ENCODE results near the gene PAK3.

The PAK3 gene

GRCh38 chrX:111216293-111216801 lies 120.4 kb downstream of the PAK3 start:
- H3K4me3 ChIP-seq (ENCODE audit: low read depth, low read length) = no peak overlapping the region
- in situ Hi-C loops (cut with HindIII; ENCODE audit: low sequenced_read_pairs) = no loop called here
- DNase-seq (ENCODE audit: low read depth) = no peak
- TF ChIP-seq, protein P1, sequence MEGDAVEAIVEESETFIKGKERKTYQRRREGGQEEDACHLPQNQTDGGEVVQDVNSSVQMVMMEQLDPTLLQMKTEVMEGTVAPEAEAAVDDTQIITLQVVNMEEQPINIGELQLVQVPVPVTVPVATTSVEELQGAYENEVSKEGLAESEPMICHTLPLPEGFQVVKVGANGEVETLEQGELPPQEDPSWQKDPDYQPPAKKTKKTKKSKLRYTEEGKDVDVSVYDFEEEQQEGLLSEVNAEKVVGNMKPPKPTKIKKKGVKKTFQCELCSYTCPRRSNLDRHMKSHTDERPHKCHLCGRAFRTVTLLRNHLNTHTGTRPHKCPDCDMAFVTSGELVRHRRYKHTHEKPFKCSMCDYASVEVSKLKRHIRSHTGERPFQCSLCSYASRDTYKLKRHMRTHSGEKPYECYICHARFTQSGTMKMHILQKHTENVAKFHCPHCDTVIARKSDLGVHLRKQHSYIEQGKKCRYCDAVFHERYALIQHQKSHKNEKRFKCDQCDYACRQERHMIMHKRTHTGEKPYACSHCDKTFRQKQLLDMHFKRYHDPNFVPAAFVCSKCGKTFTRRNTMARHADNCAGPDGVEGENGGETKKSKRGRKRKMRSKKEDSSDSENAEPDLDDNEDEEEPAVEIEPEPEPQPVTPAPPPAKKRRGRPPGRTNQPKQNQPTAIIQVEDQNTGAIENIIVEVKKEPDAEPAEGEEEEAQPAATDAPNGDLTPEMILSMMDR (IDR thresholded peaks at IDR 0.05; ENCODE audit: low read depth, low read length, missing control alignments) = no peak

DNA sequence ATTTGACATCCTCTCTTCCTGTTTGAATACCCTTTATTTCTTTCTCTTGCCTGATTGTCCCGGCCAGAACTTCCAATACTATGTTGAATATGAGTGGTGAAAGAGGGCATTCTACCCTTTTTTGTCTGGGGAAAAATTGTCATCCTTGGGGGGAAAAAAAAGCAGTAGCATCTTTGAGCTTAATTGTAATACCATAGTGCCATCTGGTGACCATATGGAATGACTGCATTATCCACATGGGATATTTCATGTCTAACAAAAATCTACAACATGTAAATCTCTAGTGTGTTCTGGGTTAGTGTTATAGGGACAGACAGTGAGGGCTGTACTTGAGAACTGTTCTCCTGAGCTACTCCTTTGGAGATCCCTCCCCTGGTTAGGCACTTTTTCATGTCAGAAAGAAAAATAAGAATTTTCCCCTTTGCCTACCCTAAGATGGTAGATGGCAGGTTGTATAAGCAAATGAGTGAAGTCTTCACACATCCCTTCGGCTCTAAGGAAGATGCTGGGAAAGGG lies 148.3 kb downstream of the PAK3 start:
- no peak overlapping the region for H3K4me3 ChIP-seq (ENCODE audit: low read depth, low read length)
- in situ Hi-C loops (cut with HindIII; ENCODE audit: low sequenced_read_pairs) = no loop called here
- TF ChIP-seq, protein P1 (IDR thresholded peaks at IDR 0.05; ENCODE audit: low read depth, low read length, missing control alignments) = peak; percentile 47
- no peak for DNase-seq (ENCODE audit: low read depth)

DNA sequence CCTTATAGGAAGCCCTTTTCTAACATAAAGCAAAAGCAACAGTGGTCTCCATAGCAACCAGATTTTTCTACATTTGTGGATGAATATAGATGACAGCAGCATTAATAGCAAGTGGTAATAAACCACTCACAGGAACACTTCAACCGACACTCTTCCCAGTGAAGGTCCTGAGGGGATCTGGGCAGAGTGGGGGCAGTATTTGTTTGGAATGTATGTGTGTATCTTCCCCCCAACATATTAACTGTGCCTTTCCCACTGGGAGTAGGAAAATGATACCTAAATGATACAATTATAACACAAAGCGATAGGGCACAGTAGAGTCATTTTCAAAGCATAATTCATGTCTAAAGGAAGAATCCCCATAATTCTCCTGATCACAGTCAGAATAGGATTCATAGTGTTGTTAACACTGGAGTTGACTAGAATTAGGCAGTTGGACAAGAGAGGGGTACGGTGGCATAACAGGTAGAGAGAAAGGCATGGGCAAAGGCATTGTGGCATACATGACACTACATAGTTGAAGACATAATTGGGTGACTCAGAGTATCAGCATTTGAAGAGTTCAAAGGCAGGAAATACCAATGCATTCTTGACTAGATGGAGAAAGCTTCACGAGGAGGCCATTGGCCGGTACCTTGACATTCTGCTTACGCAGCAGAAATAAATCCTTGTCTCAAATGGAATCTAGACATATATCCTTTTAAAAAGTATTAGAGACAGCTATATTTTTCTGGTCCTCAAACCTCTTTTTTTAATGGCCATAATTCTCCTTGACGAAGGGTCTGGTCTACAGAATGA lies 159.1 kb downstream of the PAK3 start:
- DNase-seq (ENCODE audit: low read depth) = no peak

GRCh38 chrX:111257733-111258132 lies 161.7 kb downstream of the PAK3 start:
- TF ChIP-seq, protein P1 (IDR thresholded peaks at IDR 0.05; ENCODE audit: low read depth, low read length, missing control alignments) = no peak
- in situ Hi-C loops (cut with HindIII; ENCODE audit: low sequenced_read_pairs) = no loop called here
- DNase-seq (ENCODE audit: low read depth) = no peak
- no peak overlapping the region for H3K4me3 ChIP-seq (ENCODE audit: low read depth, low read length)

More for the DNA sequence above, 159.1 kb downstream of the PAK3 start:
- TF ChIP-seq, protein P1 (IDR thresholded peaks at IDR 0.05; ENCODE audit: low read depth, low read length, missing control alignments) = no peak
- in situ Hi-C loops (cut with HindIII; ENCODE audit: low sequenced_read_pairs) = no loop called here
- H3K4me3 ChIP-seq (ENCODE audit: low read depth, low read length) = no peak overlapping the region

- no peak overlapping the region for H3K4me3 ChIP-seq (ENCODE audit: low read depth, low read length)
- no peak for DNase-seq (ENCODE audit: low read depth)
- in situ Hi-C loops (cut with HindIII; ENCODE audit: low sequenced_read_pairs) = no loop called here
- TF ChIP-seq, protein P1 (IDR thresholded peaks at IDR 0.05; ENCODE audit: low read depth, low read length, missing control alignments) = no peak
These were observed 163.6 kb downstream of the PAK3 start for GRCh38 chrX:111259559-111259958.

DNA sequence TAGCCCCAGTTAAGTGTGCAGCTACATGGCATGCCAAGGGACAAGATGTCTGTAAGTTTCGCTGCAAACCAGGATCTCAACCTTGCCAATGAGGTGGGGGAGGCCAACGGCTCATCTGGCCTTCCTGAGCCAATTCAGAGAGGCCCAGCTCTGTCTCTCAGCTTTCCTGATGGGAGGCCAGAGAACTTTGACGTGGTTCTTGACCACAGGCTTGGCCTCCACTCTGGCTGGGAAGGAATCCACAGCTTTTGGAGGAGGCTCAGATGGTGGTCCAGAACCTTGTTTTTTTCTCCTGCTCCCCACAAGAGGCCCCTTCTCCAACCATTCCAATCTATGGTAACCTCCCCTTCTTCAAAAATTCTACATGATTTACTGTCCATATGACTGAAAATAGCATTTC lies 164.5 kb downstream of the PAK3 start:
- TF ChIP-seq, protein P1 (IDR thresholded peaks at IDR 0.05; ENCODE audit: low read depth, low read length, missing control alignments) = no peak
- DNase-seq (ENCODE audit: low read depth) = no peak
- in situ Hi-C loops (cut with HindIII; ENCODE audit: low sequenced_read_pairs) = no loop called here
- no peak overlapping the region for H3K4me3 ChIP-seq (ENCODE audit: low read depth, low read length)

Data from astrocyte of the cerebellum (primary cell).